Loucy (cell line): ENCODE data around the gene SYNDIG1.

Source experiments
- H2AFZ ChIP-seq: fragments of 200-600 bp; sonication (generic); 2 replicates; pipeline ENCODE4 v1.6.0; 2016; ENCODE audit warnings: antibody characterized with exemption, mild to moderate bottlenecking, low read length, moderate library complexity
- H3F3A ChIP-seq: fragments of 200-600 bp; 2 replicates; pipeline ENCODE4 v1.6.0; 2016; ENCODE audit warnings: antibody characterized with exemption, low read depth, mild to moderate bottlenecking
- H3K27me3 ChIP-seq: fragments of 200-600 bp; sonication (generic); 2 replicates; pipeline ENCODE4 v1.6.1; 2014; ENCODE audit warnings: low read length, mild to moderate bottlenecking; ENCODE audit not compliant: insufficient read depth, poor library complexity, severe bottlenecking
- H3K36me3 ChIP-seq: fragments of 200-600 bp; sonication (generic); 2 replicates; pipeline ENCODE4 v1.6.1; 2016; ENCODE audit warnings: low read length; ENCODE audit not compliant: insufficient read depth
- H3K4me1 ChIP-seq: fragments of 200-600 bp; sonication (generic); 2 replicates; pipeline ENCODE4 v1.5.1; 2014; ENCODE audit warnings: low read length, mild to moderate bottlenecking; ENCODE audit not compliant: insufficient read depth, poor library complexity, severe bottlenecking
- H3K4me2 ChIP-seq: fragments of 200-600 bp; sonication (generic); 2 replicates; pipeline ENCODE4 v1.6.0; 2014; ENCODE audit warnings: antibody characterized with exemption, low read length, low read depth, mild to moderate bottlenecking; ENCODE audit not compliant: poor library complexity, severe bottlenecking
- H3K4me3 ChIP-seq: fragments of 200-600 bp; sonication (generic); 2 replicates; pipeline ENCODE4 v1.5.1; 2014; ENCODE audit warnings: low read length, mild to moderate bottlenecking, mixed read lengths; ENCODE audit not compliant: poor library complexity, severe bottlenecking
- H3K79me2 ChIP-seq: fragments of 200-600 bp; sonication (generic); 2 replicates; pipeline ENCODE4 v1.6.1; 2014; ENCODE audit warnings: low read length; ENCODE audit not compliant: insufficient read depth
- H3K9ac ChIP-seq: fragments of 200-600 bp; sonication (generic); 2 replicates; pipeline ENCODE4 v1.6.0; 2014; ENCODE audit warnings: mild to moderate bottlenecking, low read depth, low read length, moderate library complexity; ENCODE audit not compliant: poor library complexity, severe bottlenecking
- H3K9me2 ChIP-seq: fragments of 200-600 bp; sonication (generic); replicated peaks from 2 replicates; pipeline ENCODE4 v1.6.1; 2016; ENCODE audit warnings: low read depth, low read length, mixed read lengths
- H3K9me3 ChIP-seq: fragments of 200-600 bp; sonication (generic); 2 replicates; pipeline ENCODE4 v1.6.1; 2014; ENCODE audit warnings: mild to moderate bottlenecking, antibody characterized with exemption, low read length, low read depth; ENCODE audit not compliant: insufficient read depth
- H4K20me1 ChIP-seq: fragments of 200-600 bp; sonication (generic); 2 replicates; pipeline ENCODE4 v1.6.0; 2014; ENCODE audit warnings: antibody characterized with exemption, low read length, mild to moderate bottlenecking; ENCODE audit not compliant: insufficient read depth, poor library complexity, severe bottlenecking
- CTCF ChIP-seq: fragments of 200-600 bp; sonication (generic); conservative IDR thresholded peaks from 2 replicates; pipeline ENCODE4 v1.5.1; 2014; ENCODE audit warnings: mild to moderate bottlenecking, antibody characterized with exemption, low read length
- EZH2phosphoT487 ChIP-seq: fragments of 200-600 bp; IDR thresholded peaks from 2 replicates; pipeline ENCODE4 v1.6.1; 2018; ENCODE audit warnings: antibody characterized with exemption, mild to moderate bottlenecking, moderate library complexity, borderline replicate concordance

SYNDIG1 gene

GRCh38 chr20:24480509-24480908 lies 11.1 kb downstream of the SYNDIG1 start:
- Histone ChIP-seq H3K9me3 (peaks cover 5% of the 10 kb centered on the region; the same call in 1 of the 2 replicates), H4K20me1 (no peaks in the 10 kb centered on the region), H3K4me1 (no peaks in the 10 kb centered on the region), H3K79me2 (no peaks in the 10 kb centered on the region), H3K4me2 (no peak overlapping the region), H3K4me3 (no peak overlapping the region), H3K9ac (no peak overlapping the region), H3K36me3 (no peaks in the 10 kb centered on the region), H3K9me2 (no peaks in the 10 kb centered on the region), H3K27me3 (no peaks in the 10 kb centered on the region), H3F3A (no peaks in the 10 kb centered on the region), H2AFZ (no peak overlapping the region)
- TF ChIP-seq CTCF (no peak), EZH2phosphoT487 (no peak)

GRCh38 chr20:24481173-24481572 lies 11.7 kb downstream of the SYNDIG1 start:
- H3K9ac ChIP-seq, result no peak overlapping the region

GRCh38 chr20:24483435-24484080 lies 14.1 kb downstream of the SYNDIG1 start:
- no peak overlapping the region for H3K4me2 ChIP-seq
- TF ChIP-seq CTCF, result no peak
- TF ChIP-seq EZH2phosphoT487, result no peak
- H3F3A ChIP-seq, result no peaks in the 10 kb centered on the region
- no peak overlapping the region for H3K9ac ChIP-seq
- H3K4me1 ChIP-seq, result no peaks in the 10 kb centered on the region
- no peaks in the 10 kb centered on the region for H3K79me2 ChIP-seq
- no peaks in the 10 kb centered on the region; the same call in 1 of the 2 replicates for H3K9me3 ChIP-seq
- H3K4me3 ChIP-seq, result no peak overlapping the region
- no peaks in the 10 kb centered on the region for H3K27me3 ChIP-seq
- no peaks in the 10 kb centered on the region for H4K20me1 ChIP-seq
- no peaks in the 10 kb centered on the region for H3K9me2 ChIP-seq
- no peak overlapping the region for H2AFZ ChIP-seq
- H3K36me3 ChIP-seq, result no peaks in the 10 kb centered on the region

More at GRCh38 chr20:24481173-24481572, 11.7 kb downstream of the SYNDIG1 start:
- no peaks in the 10 kb centered on the region for H3K79me2 ChIP-seq
- no peak for TF ChIP-seq CTCF
- TF ChIP-seq EZH2phosphoT487, result no peak
- peaks cover 5% of the 10 kb centered on the region; the same call in 1 of the 2 replicates for H3K9me3 ChIP-seq
- no peak overlapping the region for H2AFZ ChIP-seq
- H3K4me2 ChIP-seq, result no peak overlapping the region
- no peak overlapping the region for H3K4me3 ChIP-seq
- H3F3A ChIP-seq, result no peaks in the 10 kb centered on the region
- H3K27me3 ChIP-seq, result no peaks in the 10 kb centered on the region
- H3K36me3 ChIP-seq, result no peaks in the 10 kb centered on the region
- no peaks in the 10 kb centered on the region for H3K4me1 ChIP-seq
- no peaks in the 10 kb centered on the region for H4K20me1 ChIP-seq
- no peaks in the 10 kb centered on the region for H3K9me2 ChIP-seq
